ENCODE data around the gene TMEM178A.

Gene TMEM178A

DNA sequence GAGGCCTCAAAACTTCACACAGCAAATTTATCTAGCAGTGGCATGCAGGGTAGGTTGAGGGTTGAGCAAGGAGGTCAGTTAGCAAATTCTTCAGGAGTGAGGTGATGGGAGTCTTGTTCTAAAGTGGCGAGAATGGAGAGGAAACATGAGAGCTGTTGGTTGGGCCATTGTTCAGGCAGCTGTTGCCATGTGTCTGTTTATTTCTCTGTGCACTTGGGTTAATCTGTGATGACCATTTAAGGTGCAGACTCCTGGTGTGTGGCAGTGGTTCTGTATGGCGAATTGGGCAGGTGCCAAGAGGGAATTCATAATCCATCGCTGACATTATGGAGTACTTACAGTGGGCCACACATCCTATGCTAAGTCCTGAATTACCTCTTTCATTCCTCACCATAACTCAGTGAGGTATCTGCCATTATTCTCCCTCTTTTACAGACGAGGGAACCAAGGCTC is 30.4 kb downstream of the TMEM178A start:
- H3K36me3 Mint-ChIP-seq (ENCODE audit: insufficient read depth) = peaks cover 3% of the 10 kb centered on the region
- peaks cover 19 to 28% of the 10 kb centered on the region in 2 donors for H3K27me3 Mint-ChIP-seq
- H3K9me3 Mint-ChIP-seq = peaks cover 0 to 5% of the 10 kb centered on the region in 2 donors
- no peak overlapping the region for H3K27ac Mint-ChIP-seq
- ATAC-seq (replicated peaks) = no peak
- no peak overlapping the region for H3K4me3 Mint-ChIP-seq
- H3K4me1 Mint-ChIP-seq (ENCODE audit: low read depth in 2 of 2) = no peaks in the 10 kb centered on the region
- no peak for DNase-seq

DNA sequence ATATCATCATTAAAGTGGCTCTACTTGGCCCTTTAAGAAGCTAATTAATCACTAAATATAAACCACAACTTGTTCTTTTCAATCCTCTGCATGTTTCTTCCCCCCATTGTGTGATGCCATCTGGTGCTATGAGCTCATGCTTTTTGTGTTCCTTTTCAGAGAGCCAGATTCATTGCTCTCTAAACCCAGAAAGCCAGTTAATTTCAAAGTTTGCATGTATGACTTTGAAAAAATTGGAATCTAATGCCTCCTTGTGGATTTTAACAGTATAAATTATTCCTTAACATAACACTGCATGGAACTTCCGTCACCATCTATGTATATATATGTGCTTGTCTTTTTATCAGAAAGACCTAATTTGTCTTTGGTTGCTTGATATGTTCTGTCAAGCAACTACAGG is 31.1 kb downstream of the TMEM178A start:
- Mint-ChIP-seq H3K27ac (no peak overlapping the region), H3K4me1 (ENCODE audit: low read depth in 2 of 2) (no peaks in the 10 kb centered on the region), H3K27me3 (peaks cover 25 to 31% of the 10 kb centered on the region in 2 donors), H3K4me3 (no peak overlapping the region), H3K36me3 (ENCODE audit: insufficient read depth) (peaks cover 3% of the 10 kb centered on the region), H3K9me3 (peaks cover 7 to 9% of the 10 kb centered on the region in 2 donors)
- ATAC-seq (replicated peaks) (no peak), DNase-seq (no peak)

DNA sequence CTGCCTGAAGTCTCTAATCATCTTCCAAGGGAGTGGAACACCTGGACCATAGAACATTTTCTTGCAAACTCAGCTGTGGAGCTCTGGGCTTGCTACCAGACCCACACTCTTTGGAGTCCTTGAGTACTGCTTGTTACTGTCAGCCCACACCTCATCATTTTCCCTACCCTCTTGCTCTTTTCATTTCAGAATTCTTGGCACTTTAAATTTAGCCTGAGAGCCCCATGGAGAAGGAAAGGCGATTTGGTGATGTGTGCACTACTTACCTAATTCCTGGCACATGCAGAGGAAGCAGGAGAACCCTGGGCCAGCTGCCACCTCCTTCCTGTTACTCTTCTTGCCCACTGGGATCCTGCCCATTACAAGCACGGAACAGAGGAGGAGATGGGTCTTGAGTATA is 31.7 kb downstream of the TMEM178A start:
- DNase-seq = no peak
- Mint-ChIP-seq H3K9me3 (peaks cover 7 to 9% of the 10 kb centered on the region in 2 donors), H3K27ac (no peak overlapping the region), H3K36me3 (ENCODE audit: insufficient read depth) (peaks cover 3% of the 10 kb centered on the region), H3K4me1 (ENCODE audit: low read depth in 2 of 2) (no peaks in the 10 kb centered on the region), H3K4me3 (no peak overlapping the region), H3K27me3 (peaks cover 25% of the 10 kb centered on the region in 2 donors)
- ATAC-seq (replicated peaks) = no peak

DNA sequence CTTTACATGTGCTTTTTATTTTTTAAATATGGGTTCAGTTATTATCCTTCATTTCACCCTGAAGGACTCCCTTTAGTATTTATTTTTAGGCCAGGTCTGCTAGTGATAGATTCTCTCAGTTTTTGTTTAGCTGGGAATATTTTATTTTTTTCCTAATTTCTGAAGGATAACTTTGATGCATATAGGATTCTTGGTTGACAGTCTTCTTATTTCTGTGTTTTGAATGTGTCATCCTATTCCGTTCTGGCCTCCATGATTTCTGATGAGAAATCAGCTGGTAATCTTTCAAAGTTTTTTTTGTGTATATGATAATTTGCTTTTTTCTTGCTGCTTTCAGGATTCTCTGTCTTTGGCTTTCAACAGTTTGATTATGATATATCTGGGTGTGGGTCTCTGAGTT is 35.4 kb downstream of the TMEM178A start:
- Mint-ChIP-seq H3K4me1 (ENCODE audit: low read depth in 2 of 2) (no peaks in the 10 kb centered on the region), H3K9me3 (peaks cover 7 to 9% of the 10 kb centered on the region in 2 donors), H3K27me3 (peaks cover 32 to 38% of the 10 kb centered on the region in 2 donors), H3K27ac (no peak overlapping the region), H3K4me3 (no peak overlapping the region), H3K36me3 (ENCODE audit: insufficient read depth) (no peaks in the 10 kb centered on the region)
- DNase-seq (no peak), ATAC-seq (replicated peaks) (no peak)

DNA sequence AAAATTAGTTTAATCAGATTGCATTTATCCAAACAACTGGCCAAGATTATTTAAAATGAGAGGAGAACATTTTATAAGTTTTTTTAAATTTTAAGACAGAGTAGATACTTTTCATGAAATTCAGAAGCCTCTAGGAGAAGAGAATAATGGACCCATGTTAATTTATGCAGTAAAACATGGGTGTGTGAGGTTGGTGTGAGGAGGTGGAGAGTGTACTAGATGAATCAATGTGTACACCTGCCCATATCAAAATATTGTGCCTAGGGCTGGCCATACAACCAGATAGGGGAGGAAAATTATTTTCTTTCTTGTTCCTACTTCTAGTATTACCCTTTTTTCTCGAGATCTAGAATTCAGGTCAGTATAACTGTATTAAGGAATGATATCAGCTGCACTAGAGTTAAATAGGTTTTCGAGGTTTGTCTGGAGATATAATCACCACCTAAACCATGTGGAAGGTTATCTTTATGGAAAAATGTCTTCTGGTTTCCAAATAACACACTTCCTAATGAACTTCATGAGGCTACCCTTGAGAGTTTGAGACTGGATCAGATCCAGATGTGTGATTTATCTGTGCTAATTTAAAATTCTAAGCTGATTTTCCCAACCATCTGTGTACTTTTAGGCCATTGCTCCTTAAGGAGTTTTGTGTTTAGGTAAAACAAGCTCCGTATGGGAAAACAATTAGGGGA is 37.6 kb downstream of the TMEM178A start:
- no peak for DNase-seq
- Mint-ChIP-seq H3K27me3 (peaks cover 54 to 55% of the 10 kb centered on the region in 2 donors), H3K4me1 (ENCODE audit: low read depth in 2 of 2) (no peaks in the 10 kb centered on the region), H3K9me3 (peaks cover 7 to 9% of the 10 kb centered on the region in 2 donors), H3K4me3 (no peak overlapping the region), H3K27ac (no peak overlapping the region), H3K36me3 (ENCODE audit: insufficient read depth) (no peaks in the 10 kb centered on the region)
- no peak for ATAC-seq (replicated peaks)

DNA sequence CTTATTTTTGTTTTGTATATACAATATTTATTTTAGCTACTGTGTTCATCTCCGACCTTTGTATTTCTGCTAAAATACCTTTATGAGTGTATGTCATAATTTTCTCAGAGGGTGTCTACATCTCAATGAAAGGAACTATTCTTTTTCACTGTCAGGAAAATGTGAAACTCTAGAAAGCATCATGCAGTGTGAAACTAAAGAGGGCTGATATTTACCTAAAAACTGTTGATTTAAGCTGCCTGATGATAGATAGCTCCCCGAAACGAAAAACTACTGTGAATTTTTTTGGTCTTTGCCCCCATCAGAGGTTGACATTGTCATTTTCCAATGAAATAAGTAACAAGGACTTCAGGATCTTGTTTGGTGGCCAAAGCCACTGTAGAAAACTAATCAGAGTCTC is 38.8 kb downstream of the TMEM178A start:
- peaks cover 6 to 7% of the 10 kb centered on the region in 2 donors for H3K9me3 Mint-ChIP-seq
- H3K36me3 Mint-ChIP-seq (ENCODE audit: insufficient read depth) = no peaks in the 10 kb centered on the region
- DNase-seq (no peak), ATAC-seq (replicated peaks) (no peak)
- H3K4me3 Mint-ChIP-seq = no peak overlapping the region
- no peak overlapping the region for H3K27ac Mint-ChIP-seq
- peaks cover 52 to 55% of the 10 kb centered on the region in 2 donors for H3K27me3 Mint-ChIP-seq
- no peaks in the 10 kb centered on the region for H3K4me1 Mint-ChIP-seq (ENCODE audit: low read depth in 2 of 2)

DNA sequence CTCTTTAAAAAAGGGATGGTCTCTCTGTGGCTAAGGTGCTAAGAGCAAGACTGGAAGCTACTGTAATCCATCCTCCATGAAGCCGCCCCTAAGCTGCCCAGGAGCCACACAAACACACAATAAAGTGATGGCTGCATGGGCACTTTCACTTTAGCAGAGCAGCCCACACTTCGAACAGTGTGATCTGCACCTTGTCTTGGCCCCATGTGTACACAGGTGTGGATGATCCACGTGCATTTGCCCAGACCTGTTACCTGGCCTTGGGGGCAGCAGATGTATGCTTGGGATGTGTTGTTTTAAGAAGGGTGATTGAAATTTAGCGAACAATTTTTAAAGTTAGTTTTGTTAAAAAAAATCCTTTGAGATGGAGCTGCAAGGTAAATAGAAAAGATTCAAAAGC is 39.9 kb downstream of the TMEM178A start:
- Mint-ChIP-seq H3K4me1 (ENCODE audit: low read depth in 2 of 2) (no peaks in the 10 kb centered on the region), H3K27me3 (peaks cover 55 to 64% of the 10 kb centered on the region in 2 donors), H3K9me3 (peaks cover 4 to 7% of the 10 kb centered on the region in 2 donors), H3K27ac (no peak overlapping the region), H3K4me3 (no peak overlapping the region), H3K36me3 (ENCODE audit: insufficient read depth) (no peaks in the 10 kb centered on the region)
- no peak for DNase-seq
- ATAC-seq (replicated peaks) = no peak

DNA sequence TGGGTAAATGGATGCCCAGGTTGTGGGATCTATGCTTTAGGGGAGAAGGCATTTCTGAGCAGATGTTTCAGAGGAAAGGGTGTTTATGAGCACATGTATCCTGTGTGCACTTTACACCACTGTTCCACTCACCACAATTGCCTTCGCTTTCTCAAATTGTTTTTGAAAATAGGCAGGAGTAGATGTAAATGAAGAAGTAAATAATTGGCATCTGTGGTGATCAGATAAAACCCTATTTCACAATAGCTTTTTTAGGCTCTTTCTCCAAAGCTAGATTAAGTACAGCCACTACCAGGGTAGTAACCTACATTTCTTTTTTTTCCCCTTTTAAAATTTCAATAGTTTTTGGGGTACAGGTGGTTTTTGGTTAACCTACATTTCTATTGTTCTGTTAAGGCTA is 40.6 kb downstream of the TMEM178A start:
- ATAC-seq (replicated peaks) (no peak), DNase-seq (no peak)
- Mint-ChIP-seq H3K4me1 (ENCODE audit: low read depth in 2 of 2) (no peaks in the 10 kb centered on the region), H3K27me3 (peaks cover 58 to 68% of the 10 kb centered on the region in 2 donors), H3K9me3 (peaks cover 3 to 6% of the 10 kb centered on the region in 2 donors), H3K27ac (no peak overlapping the region), H3K36me3 (ENCODE audit: insufficient read depth) (no peaks in the 10 kb centered on the region), H3K4me3 (no peak overlapping the region)

DNA sequence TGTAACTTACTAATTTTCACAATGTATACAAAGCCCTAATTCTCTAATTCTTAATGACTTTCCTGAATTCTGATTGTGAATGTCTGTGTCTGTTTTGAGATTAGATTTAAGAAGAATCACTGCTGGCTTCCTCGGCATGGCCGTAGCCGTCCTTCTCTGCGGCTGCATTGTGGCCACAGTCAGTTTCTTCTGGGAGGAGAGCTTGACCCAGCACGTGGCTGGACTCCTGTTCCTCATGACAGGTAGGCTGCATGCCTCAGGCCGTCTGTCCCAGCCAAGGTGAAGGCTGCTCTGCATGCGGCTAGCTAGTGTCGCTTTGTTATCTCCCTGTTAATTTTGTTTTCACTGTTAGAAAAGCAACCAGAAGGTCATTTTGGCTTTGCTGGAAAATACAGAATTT is 41.2 kb downstream of the TMEM178A start:
- Mint-ChIP-seq H3K36me3 (ENCODE audit: insufficient read depth) (no peaks in the 10 kb centered on the region), H3K27ac (no peak overlapping the region), H3K4me1 (ENCODE audit: low read depth in 2 of 2) (no peaks in the 10 kb centered on the region), H3K9me3 (no peaks in the 10 kb centered on the region), H3K27me3 (peaks cover 59 to 64% of the 10 kb centered on the region in 2 donors), H3K4me3 (no peak overlapping the region)
- ATAC-seq (replicated peaks) (no peak), DNase-seq (no peak)

DNA sequence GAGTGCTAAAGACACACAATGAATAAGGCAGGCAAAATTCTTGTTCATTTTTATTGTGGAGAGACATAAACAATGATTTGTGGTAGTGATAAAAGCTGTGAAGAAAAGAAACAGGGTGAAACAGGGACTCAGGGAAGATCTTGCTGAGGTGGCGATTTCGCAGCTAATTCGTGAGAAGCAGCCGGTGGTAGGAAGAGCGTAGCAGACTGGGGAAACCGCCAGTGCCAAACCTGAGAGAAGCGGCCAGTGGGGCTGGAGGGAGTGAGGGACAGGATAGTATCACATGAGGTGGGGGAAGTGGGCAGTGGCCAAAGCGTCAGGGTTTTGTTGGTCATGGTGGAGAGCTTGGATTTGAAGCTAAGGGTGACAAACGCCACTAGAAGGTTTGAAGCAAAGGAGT is 42.3 kb downstream of the TMEM178A start:
- Mint-ChIP-seq H3K27me3 (peaks cover 62 to 73% of the 10 kb centered on the region in 2 donors), H3K4me1 (ENCODE audit: low read depth in 2 of 2) (no peaks in the 10 kb centered on the region), H3K36me3 (ENCODE audit: insufficient read depth) (no peaks in the 10 kb centered on the region), H3K27ac (no peak overlapping the region), H3K4me3 (no peak overlapping the region), H3K9me3 (no peaks in the 10 kb centered on the region)
- DNase-seq (no peak), ATAC-seq (replicated peaks) (no peak)

DNA sequence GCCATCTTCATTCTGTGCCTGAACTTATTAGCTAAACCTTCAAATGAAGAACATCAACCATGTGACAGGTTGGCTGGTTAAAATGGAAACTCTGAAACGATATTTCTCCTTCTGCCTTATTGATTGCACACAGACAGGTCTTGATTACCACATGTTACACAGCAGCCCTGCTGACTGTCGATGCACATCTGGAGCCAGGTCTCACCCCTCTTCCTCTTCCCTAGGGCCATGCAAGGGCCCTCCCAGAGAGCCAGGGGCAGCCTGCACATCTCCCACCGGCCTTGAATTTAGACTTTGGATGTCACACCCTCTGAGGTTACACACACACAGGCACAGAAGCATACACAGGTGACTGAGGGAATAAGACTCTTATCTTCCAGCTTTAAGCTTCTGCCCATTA is 45.1 kb downstream of the TMEM178A start:
- Mint-ChIP-seq H3K27me3 (peaks cover 57 to 79% of the 10 kb centered on the region in 2 donors), H3K36me3 (ENCODE audit: insufficient read depth) (no peaks in the 10 kb centered on the region), H3K9me3 (no peaks in the 10 kb centered on the region), H3K27ac (no peak overlapping the region), H3K4me1 (ENCODE audit: low read depth in 2 of 2) (no peaks in the 10 kb centered on the region), H3K4me3 (no peak overlapping the region)
- ATAC-seq (replicated peaks) (no peak), DNase-seq (no peak)

DNA sequence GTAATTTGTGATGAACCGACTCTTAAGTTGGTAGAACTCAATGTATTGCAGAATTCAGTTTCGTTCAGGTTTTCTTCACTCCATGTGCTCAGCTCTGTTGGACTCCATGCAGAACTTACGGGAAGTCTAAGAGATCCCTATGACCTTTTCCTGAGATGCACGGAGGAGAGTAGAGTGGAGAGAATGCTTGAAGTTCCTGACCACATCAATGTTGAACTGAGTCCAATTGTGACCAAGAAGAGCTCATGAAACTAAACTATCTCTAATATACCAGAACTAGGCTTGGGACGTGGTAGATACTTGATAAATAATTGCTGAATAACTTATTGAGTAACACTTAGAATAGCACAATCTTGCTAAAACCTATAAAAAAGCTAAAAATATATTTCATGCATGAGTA is 47.2 kb downstream of the TMEM178A start:
- no peak overlapping the region for H3K4me3 Mint-ChIP-seq
- H3K9me3 Mint-ChIP-seq = no peaks in the 10 kb centered on the region
- ATAC-seq (replicated peaks) (no peak), DNase-seq (no peak)
- peaks cover 40 to 64% of the 10 kb centered on the region in 2 donors for H3K27me3 Mint-ChIP-seq
- no peaks in the 10 kb centered on the region for H3K4me1 Mint-ChIP-seq (ENCODE audit: low read depth in 2 of 2)
- no peak overlapping the region for H3K27ac Mint-ChIP-seq
- no peaks in the 10 kb centered on the region for H3K36me3 Mint-ChIP-seq (ENCODE audit: insufficient read depth)

DNA sequence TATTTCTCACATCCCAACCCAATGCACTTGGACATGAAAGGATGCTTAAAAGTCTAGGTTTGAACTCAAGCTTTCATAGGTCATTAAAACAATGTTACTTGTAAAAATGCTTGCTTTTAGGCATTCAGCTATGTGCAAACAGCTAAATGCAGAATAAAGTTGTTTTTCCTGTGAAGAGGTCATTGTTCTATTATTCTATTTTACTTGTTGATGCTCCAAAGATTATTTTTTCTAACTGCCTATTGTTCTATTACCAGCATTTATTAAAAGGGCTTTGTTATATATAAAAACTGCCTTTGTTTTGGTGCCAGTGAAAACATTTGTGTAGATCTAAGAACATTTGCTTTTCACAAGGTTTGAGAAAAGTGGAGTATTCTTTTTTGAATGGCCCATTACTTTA is 49.4 kb downstream of the TMEM178A start:
- H3K36me3 Mint-ChIP-seq (ENCODE audit: insufficient read depth) = no peaks in the 10 kb centered on the region

DNA sequence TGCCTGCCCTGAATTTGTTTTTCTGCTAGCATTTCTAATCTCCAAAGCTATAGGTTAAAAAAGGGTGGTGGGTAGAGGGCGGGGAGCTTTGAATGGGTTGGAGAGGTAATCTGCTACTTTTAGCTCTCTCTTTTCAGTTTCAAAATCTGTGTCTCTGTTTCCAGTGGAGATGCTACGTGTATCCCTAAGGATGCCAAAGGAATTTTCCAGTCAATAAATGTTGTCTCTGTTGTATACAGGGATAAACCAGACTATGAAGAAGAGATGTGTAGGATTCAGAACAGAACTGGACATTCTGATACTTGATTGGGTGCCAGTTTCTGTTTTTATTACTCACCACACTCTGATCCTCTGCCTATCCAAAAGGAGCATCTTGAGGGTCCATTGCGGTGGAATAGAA is 50.1 kb downstream of the TMEM178A start:
- no peak for ATAC-seq (replicated peaks)
- no peak for DNase-seq
- H3K9me3 Mint-ChIP-seq = no peaks in the 10 kb centered on the region
- no peak overlapping the region for H3K4me3 Mint-ChIP-seq
- no peaks in the 10 kb centered on the region for H3K36me3 Mint-ChIP-seq (ENCODE audit: insufficient read depth)
- no peak overlapping the region for H3K27ac Mint-ChIP-seq
- H3K4me1 Mint-ChIP-seq (ENCODE audit: low read depth in 2 of 2) = no peaks in the 10 kb centered on the region
- H3K27me3 Mint-ChIP-seq = peaks cover 28 to 57% of the 10 kb centered on the region in 2 donors

More for the DNA sequence above, 49.4 kb downstream of the TMEM178A start:
- DNase-seq (no peak), ATAC-seq (replicated peaks) (no peak)
- Mint-ChIP-seq H3K9me3 (no peaks in the 10 kb centered on the region), H3K27me3 (peaks cover 28 to 57% of the 10 kb centered on the region in 2 donors), H3K4me3 (no peak overlapping the region), H3K27ac (no peak overlapping the region), H3K4me1 (ENCODE audit: low read depth in 2 of 2) (no peaks in the 10 kb centered on the region)

Measured in effector memory CD8-positive, alpha-beta T cell (primary cell).